HUES48 (cell line): ENCODE data around the gene RIMBP3C.
"Not testable (repeated sequence)": the region's sequence is repeated elsewhere in the genome, so short reads cannot be mapped to it uniquely, and the experiment has no call there.

Source experiments
- H3K27ac ChIP-seq: one replicate; pipeline ENCODE4 v1.7.0; 2013; ENCODE audit warnings: low read depth, low read length, inconsistent platforms
- H3K27me3 ChIP-seq: 2 replicates; pipeline ENCODE4 v1.6.1; 2013; ENCODE audit warnings: mild to moderate bottlenecking, low read length; ENCODE audit not compliant: control insufficient read depth, insufficient read depth
- H3K36me3 ChIP-seq: 2 replicates; pipeline ENCODE4 v1.6.1; 2013; ENCODE audit warnings: low read length; ENCODE audit not compliant: control insufficient read depth, insufficient read depth
- H3K4me1 ChIP-seq: 2 replicates; pipeline ENCODE4 v1.6.1; 2013; ENCODE audit warnings: mild to moderate bottlenecking, low read length; ENCODE audit not compliant: control insufficient read depth, insufficient read depth
- H3K4me3 ChIP-seq: 2 replicates; pipeline ENCODE4 v1.5.1; 2013; ENCODE audit warnings: mild to moderate bottlenecking, low read depth, low read length
- H3K9ac ChIP-seq: 2 replicates; pipeline ENCODE4 v1.6.1; 2013; ENCODE audit warnings: mild to moderate bottlenecking, low read depth, low read length, moderate library complexity
- H3K9me3 ChIP-seq: 2 replicates; pipeline ENCODE4 v1.6.1; 2013; ENCODE audit warnings: low read length; ENCODE audit not compliant: control insufficient read depth, insufficient read depth

The RIMBP3C gene

DNA sequence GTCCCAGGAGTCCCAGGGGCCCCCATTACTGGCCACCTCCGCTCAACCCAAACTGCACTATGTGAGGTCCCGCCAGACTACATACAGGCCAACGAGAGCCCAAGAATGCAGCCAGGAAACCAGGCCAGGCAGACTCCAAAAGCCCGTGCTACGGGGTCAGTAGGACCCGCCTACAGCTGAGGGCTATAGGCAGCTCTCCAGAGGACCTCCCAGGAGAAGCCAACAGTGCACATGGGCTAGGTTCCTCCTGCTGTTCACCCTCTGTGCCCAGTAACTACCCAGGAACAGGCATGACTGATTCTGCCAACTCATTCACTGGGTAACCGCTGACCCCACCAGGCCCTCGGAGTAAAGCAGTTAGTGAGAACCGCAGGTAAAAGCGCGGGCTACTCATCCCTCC, 39.2 kb downstream of the RIMBP3C start:
- H3K9ac ChIP-seq, H3K27me3 ChIP-seq, H3K9me3 ChIP-seq, H3K4me3 ChIP-seq, H3K4me1 ChIP-seq, H3K36me3 ChIP-seq, H3K27ac ChIP-seq: not testable (repeated sequence)

DNA sequence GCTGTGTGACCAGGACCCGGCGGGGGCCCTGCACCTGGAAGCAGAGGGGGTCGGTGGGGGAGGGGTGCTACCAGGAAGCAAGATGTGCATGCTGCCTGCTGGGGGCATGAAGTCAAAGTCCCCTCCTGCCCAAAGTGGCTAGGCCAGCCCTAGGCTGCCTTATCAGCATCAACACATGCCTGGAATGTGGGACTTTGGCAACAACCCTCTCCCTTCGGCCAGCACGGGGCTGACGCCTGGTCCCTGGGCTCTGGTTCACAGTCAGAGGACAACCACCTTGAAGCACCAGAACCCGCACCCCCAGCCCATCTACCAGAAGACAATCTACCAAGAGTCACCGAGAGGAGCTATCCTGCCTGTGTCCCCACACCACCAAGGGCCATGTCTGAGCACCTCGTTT, 40.9 kb downstream of the RIMBP3C start:
- not testable (repeated sequence) for H3K9me3 ChIP-seq, H3K4me3 ChIP-seq, H3K27ac ChIP-seq, H3K27me3 ChIP-seq, H3K36me3 ChIP-seq, H3K4me1 ChIP-seq, H3K9ac ChIP-seq

DNA sequence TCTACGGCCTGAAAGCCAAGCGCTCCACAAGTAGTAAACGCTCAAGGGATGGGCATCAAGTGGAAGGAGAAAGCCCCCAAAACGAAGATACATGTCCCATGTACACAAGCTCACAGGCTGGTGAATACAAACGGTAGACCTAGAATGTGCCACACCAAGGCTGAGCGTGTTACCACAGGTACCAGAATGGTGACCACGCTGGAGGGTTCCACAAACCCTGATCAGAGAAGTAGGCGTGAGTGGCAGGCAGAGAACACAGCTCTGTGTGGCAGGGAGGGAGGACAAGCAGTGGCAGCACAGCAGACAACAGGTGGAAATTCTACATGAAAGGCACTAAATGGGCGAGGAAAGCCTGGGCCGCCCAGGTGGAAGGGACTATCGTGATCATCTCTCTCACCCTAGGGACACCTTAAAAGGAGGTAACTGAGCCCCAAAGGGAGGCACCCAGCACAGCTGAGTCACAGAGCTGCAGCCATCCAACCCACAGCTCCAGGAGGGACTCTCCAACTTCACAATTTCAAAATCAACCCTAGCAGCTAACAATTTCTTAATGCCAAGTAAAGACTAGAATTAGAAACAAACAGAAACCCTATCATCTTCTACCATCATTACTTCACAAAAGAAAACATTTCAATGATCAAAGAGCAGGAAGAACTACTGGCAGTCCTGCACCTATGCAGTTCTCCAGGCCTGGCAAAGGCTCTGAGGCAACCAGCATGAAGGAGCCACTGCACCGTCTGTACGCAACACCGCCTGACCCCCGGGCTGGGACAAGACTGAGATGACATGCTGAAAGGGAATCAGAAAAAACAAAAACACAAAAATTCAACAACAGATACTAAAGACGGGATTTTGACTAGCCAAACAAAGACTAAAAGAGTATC, 51.4 kb downstream of the RIMBP3C start:
- not testable (repeated sequence) for H3K9ac ChIP-seq, H3K4me3 ChIP-seq, H3K36me3 ChIP-seq, H3K4me1 ChIP-seq, H3K9me3 ChIP-seq, H3K27ac ChIP-seq, H3K27me3 ChIP-seq

DNA sequence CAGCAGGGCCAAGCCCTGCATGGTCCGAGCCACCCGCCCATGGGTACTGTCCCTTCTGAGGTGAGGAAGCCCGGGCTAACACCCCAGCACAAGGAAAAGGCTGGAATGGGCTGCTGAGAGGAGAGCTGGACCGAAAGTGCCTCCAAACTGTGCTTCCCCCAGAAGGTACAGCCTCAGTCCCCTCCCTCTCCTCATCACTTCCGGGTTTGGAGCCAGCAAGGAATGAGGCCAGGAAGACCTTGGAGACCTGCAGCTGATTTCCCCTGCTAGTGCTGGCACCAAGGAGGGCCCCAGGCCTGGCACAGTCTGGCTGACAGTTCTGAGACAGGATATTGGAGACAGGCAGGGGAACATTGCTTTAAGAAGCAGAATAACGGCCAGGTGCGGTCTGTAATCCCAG, 52.8 kb downstream of the RIMBP3C start:
- H3K27me3 ChIP-seq, H3K9me3 ChIP-seq: not testable (repeated sequence)

DNA sequence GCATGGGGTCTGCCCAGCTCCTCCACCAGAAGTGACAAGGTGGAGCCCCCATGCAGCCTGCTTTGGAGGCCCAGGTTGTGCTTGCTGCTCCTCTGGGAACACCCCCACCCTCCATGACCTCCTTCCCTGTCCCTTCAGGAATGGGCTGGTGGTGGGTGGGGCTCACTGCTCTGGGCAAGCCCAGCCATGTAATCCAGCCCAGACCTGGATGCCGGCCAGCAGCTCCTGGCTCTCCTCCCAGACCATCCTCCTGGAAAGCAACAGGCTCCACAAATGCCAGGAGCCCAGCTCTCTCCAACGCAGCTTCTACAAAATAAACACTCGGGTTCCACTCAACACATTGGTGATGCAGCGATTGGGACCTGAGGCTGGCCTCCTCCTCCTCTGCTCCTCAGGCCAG, 53.3 kb downstream of the RIMBP3C start:
- H3K4me1 ChIP-seq, H3K27me3 ChIP-seq, H3K9me3 ChIP-seq, H3K4me3 ChIP-seq, H3K27ac ChIP-seq, H3K36me3 ChIP-seq, H3K9ac ChIP-seq: not testable (repeated sequence)

More for the DNA sequence above, 52.8 kb downstream of the RIMBP3C start:
- H3K36me3 ChIP-seq, H3K4me3 ChIP-seq, H3K27ac ChIP-seq, H3K9ac ChIP-seq, H3K4me1 ChIP-seq: not testable (repeated sequence)
